Panc1 (cell line): Measurements from ENCODE around the gene ACOX1. TPM values are rescaled to one million over a fixed set of nuclear protein-coding genes. Genes with fewer than 3 reads are reported as not detected.

Source experiments
- ATAC-seq: fragments of 200-7000 bp; cut with Tn5 transposase; 2 replicates; pipeline ENCODE4 v1.9.1; 2020; ENCODE audit warnings: mild to moderate bottlenecking, moderate library complexity
- BruUV-seq: library from RNA; stranded (reverse); fragments of 400-500 nt; replicated peaks from 2 replicates; lab custom pipeline; 2021; lab: Mats Ljungman, UMichigan
- CTCF ChIA-PET: fragments of 300-600 bp; sonication (Branson Sonifier 250); formaldehyde crosslinking; loops from one replicate; lab custom pipeline; 2022; ENCODE audit warnings: antibody characterized with exemption; lab: Charles Lee
- POLR2A ChIA-PET: fragments of 300-600 bp; sonication (Branson Sonifier 250); formaldehyde crosslinking; loops from one replicate; lab custom pipeline; 2022; ENCODE audit warnings: antibody characterized with exemption; lab: Charles Lee
- DNase-seq: peaks from one replicate; pipeline ENCODE4 v3.0.0-alpha.2; 2010; ENCODE audit warnings: low read depth, low spot score
- H3K27ac ChIP-seq: 2 replicates; pipeline ENCODE4 v1.5.1; 2011; ENCODE audit warnings: mild to moderate bottlenecking, low read length, inconsistent platforms
- H3K27me3 ChIP-seq: fragments of 200-500 bp; sonication (Bioruptor generic); 2 replicates; pipeline ENCODE4 v1.6.0; 2014; ENCODE audit warnings: low read length, inconsistent platforms; ENCODE audit not compliant: control insufficient read depth, insufficient read depth
- H3K36me3 ChIP-seq: fragments of 200-500 bp; sonication (Bioruptor generic); 2 replicates; pipeline ENCODE4 v1.5.1; 2014; ENCODE audit warnings: inconsistent platforms, mild to moderate bottlenecking, low read length, moderate library complexity; ENCODE audit not compliant: control insufficient read depth, insufficient read depth
- H3K4me1 ChIP-seq: 2 replicates; pipeline ENCODE4 v1.5.1; 2011; ENCODE audit warnings: inconsistent platforms, mild to moderate bottlenecking, low read length, moderate library complexity; ENCODE audit not compliant: control insufficient read depth, insufficient read depth
- H3K4me3 ChIP-seq, 2 experiments: 2 replicates each; pipeline ENCODE4 v1.5.1; 2011 to 2012; ENCODE audit warnings: low read depth in 2 of 2, low read length in 2 of 2, mild to moderate bottlenecking in 2 of 2, inconsistent platforms in 1 of 2, moderate library complexity in 1 of 2
- H3K9me3 ChIP-seq: fragments of 200-500 bp; sonication (Bioruptor generic); 2 replicates; pipeline ENCODE4 v1.5.1; 2014; ENCODE audit warnings: low read depth, mild to moderate bottlenecking, inconsistent platforms, low read length, moderate library complexity; ENCODE audit not compliant: control insufficient read depth, insufficient read depth
- CTCF ChIP-seq: fragments of 450-650 bp; IDR thresholded peaks from 2 replicates; pipeline ENCODE4 v1.5.1; 2017; ENCODE audit warnings: mild to moderate bottlenecking
- POLR2AphosphoS5 ChIP-seq: IDR thresholded peaks from 2 replicates; pipeline ENCODE4 v1.6.1; 2012; ENCODE audit warnings: mild to moderate bottlenecking, low read depth, low read length, moderate library complexity
- REST ChIP-seq, 2 experiments: IDR thresholded peaks; 2 replicates each; pipeline ENCODE4 v1.6.1; 2011 to 2012; ENCODE audit warnings: low read depth in 2 of 2, control low read depth in 1 of 2, low read length in 1 of 2, mild to moderate bottlenecking in 1 of 2, moderate library complexity in 1 of 2; ENCODE audit not compliant: insufficient read depth in 1 of 2
- SIN3A ChIP-seq: IDR thresholded peaks from 2 replicates; pipeline ENCODE4 v1.6.1; 2012; ENCODE audit warnings: low read depth, mild to moderate bottlenecking, low read length, moderate library complexity, borderline replicate concordance; ENCODE audit not compliant: insufficient read depth
- TCF7L2 ChIP-seq: IDR thresholded peaks from 2 replicates; pipeline ENCODE4 v1.6.1; 2011; ENCODE audit warnings: mild to moderate bottlenecking, low read depth, low read length, inconsistent platforms
- in situ Hi-C: cut with HindIII; loops from 2 replicates; pipeline ENCODE4 v1.10.0; 2016; ENCODE audit warnings: low sequenced_read_pairs, low pct_unique_long_range_greater_than_20kb
- intact Hi-C: fragments of 100-400 bp; cut with micrococcal nuclease; formaldehyde crosslinking; loops from one replicate; pipeline ENCODE4 v1.10.0; 2022; ENCODE audit not compliant: unreplicated experiment
- total RNA-seq: library from RNA; stranded (reverse); gene quantifications from one replicate; pipeline ENCODE4 v1.2.1, GENCODE V29; 2021; ENCODE audit not compliant: unreplicated experiment

The ACOX1 gene
- total RNA-seq, 1 experiment from 2014 or later = 53.5 TPM

GRCh38 chr17:76013377-76013932 lies 34.5 kb upstream of the ACOX1 start:
- no peaks in the 10 kb centered on the region for H3K36me3 ChIP-seq
- intact Hi-C loops (no loop called here), in situ Hi-C loops (no loop called here)
- H3K27ac ChIP-seq = no peak overlapping the region
- no peaks in the 10 kb centered on the region for H3K4me1 ChIP-seq
- ATAC-seq (no peak), DNase-seq (no peak)
- BruUV-seq = no TSS peak
- H3K27me3 ChIP-seq = no peaks in the 10 kb centered on the region
- ChIA-PET POLR2A (no interaction called here), CTCF (interaction anchor here (0.6 kb wide), 1 partner anchor 51 kb away, joined by 10 read pairs; no protein-coding TSS in a partner anchor)
- no peak for TF ChIP-seq POLR2AphosphoS5
- H3K4me3 ChIP-seq = no peak overlapping the region
- H3K9me3 ChIP-seq = no peaks in the 10 kb centered on the region

GRCh38 chr17:76011951-76012350 lies 33.0 kb upstream of the ACOX1 start:
- DNase-seq (no peak), ATAC-seq (no peak)
- Histone ChIP-seq H3K4me3 (no peak overlapping the region), H3K36me3 (no peaks in the 10 kb centered on the region), H3K27me3 (no peaks in the 10 kb centered on the region), H3K4me1 (no peaks in the 10 kb centered on the region), H3K9me3 (no peaks in the 10 kb centered on the region), H3K27ac (no peak overlapping the region)
- no TSS peak for BruUV-seq
- intact Hi-C loops (no loop called here), in situ Hi-C loops (no loop called here)
- ChIA-PET CTCF (no interaction called here), POLR2A (interaction anchor here (0.6 kb wide), 1 partner anchor 21 kb away, joined by 3 read pairs; no protein-coding TSS in a partner anchor)
- TF ChIP-seq REST (IDR thresholded peaks at IDR 0.05; ENCODE audit: insufficient read depth in 1 of 2, low read depth in 2 of 2, low read length in 1 of 2) = no peak
- no peak for TF ChIP-seq SIN3A
- TF ChIP-seq POLR2AphosphoS5 = no peak
- TF ChIP-seq CTCF = no peak
- no peak for TF ChIP-seq TCF7L2

GRCh38 chr17:76009969-76010661 lies 31.1 kb upstream of the ACOX1 start:
- ATAC-seq (no peak), DNase-seq (no peak)
- Histone ChIP-seq H3K9me3 (no peaks in the 10 kb centered on the region), H3K36me3 (no peaks in the 10 kb centered on the region), H3K4me3 (no peak overlapping the region), H3K4me1 (peaks cover 8% of the 10 kb centered on the region), H3K27ac (no peak overlapping the region), H3K27me3 (no peaks in the 10 kb centered on the region)
- ChIA-PET POLR2A (no interaction called here), CTCF (interaction anchor here (0.6 to 1.8 kb wide), 3 partner anchors 10 to 113 kb away, joined by 3 to 8 read pairs (median 6); partner anchors contain the start of gene CDK3)
- no peak for TF ChIP-seq POLR2AphosphoS5
- TF ChIP-seq TCF7L2 = no peak
- TF ChIP-seq CTCF = no peak
- TF ChIP-seq SIN3A = no peak
- TF ChIP-seq REST (IDR thresholded peaks at IDR 0.05; ENCODE audit: insufficient read depth in 1 of 2, low read depth in 2 of 2, low read length in 1 of 2) = no peak
- in situ Hi-C loops (no loop called here), intact Hi-C loops (no loop called here)
- no TSS peak for BruUV-seq
